DOHH2 (cell line): ENCODE measurements around the gene DEFB123.

Source experiments
- H3F3A ChIP-seq: fragments of 200-600 bp; sonication (generic), shearing (Covaris generic); 2 replicates; pipeline ENCODE4 v1.6.0; 2016; ENCODE audit warnings: antibody characterized with exemption, mild to moderate bottlenecking; ENCODE audit not compliant: control insufficient read depth, insufficient read depth
- H3K27ac ChIP-seq: fragments of 200-600 bp; sonication (generic); 2 replicates; pipeline ENCODE4 v1.5.1; 2014; ENCODE audit warnings: low read depth, mild to moderate bottlenecking, low read length, moderate library complexity
- H3K27me3 ChIP-seq: fragments of 200-600 bp; sonication (generic); 2 replicates; pipeline ENCODE4 v1.6.1; 2014; ENCODE audit warnings: mild to moderate bottlenecking, low read length, mixed read lengths; ENCODE audit not compliant: control insufficient read depth
- H3K36me3 ChIP-seq: fragments of 200-600 bp; sonication (generic); 2 replicates; pipeline ENCODE4 v1.6.1; 2014; ENCODE audit warnings: mild to moderate bottlenecking, low read length, moderate library complexity, mixed read lengths; ENCODE audit not compliant: control insufficient read depth
- H3K4me1 ChIP-seq: fragments of 200-600 bp; sonication (generic); 2 replicates; pipeline ENCODE4 v1.6.1; 2014; ENCODE audit warnings: mild to moderate bottlenecking, low read length, mixed read lengths; ENCODE audit not compliant: control insufficient read depth
- H3K4me2 ChIP-seq: fragments of 200-600 bp; sonication (generic); 2 replicates; pipeline ENCODE4 v1.6.0; 2014; ENCODE audit warnings: mild to moderate bottlenecking, low read length, moderate library complexity
- H3K4me3 ChIP-seq: fragments of 200-600 bp; sonication (generic); 2 replicates; pipeline ENCODE4 v1.5.1; 2014; ENCODE audit warnings: mild to moderate bottlenecking, low read length, mixed read lengths
- H3K79me2 ChIP-seq: fragments of 200-600 bp; sonication (generic); 2 replicates; pipeline ENCODE4 v1.6.1; 2014; ENCODE audit warnings: mild to moderate bottlenecking, low read length, mixed read lengths; ENCODE audit not compliant: control insufficient read depth
- H3K9me2 ChIP-seq: fragments of 200-600 bp; sonication (generic); replicated peaks from 2 replicates; pipeline ENCODE4 v1.6.1; 2014; ENCODE audit warnings: mild to moderate bottlenecking, low read length, mixed read lengths; ENCODE audit not compliant: control insufficient read depth
- H3K9me3 ChIP-seq: fragments of 200-600 bp; sonication (generic); 2 replicates; pipeline ENCODE4 v1.6.1; 2014; ENCODE audit warnings: antibody characterized with exemption, low read length, mixed read lengths; ENCODE audit not compliant: control insufficient read depth, insufficient read depth
- H4K20me1 ChIP-seq: fragments of 200-600 bp; sonication (generic); 2 replicates; pipeline ENCODE4 v1.6.0; 2014; ENCODE audit warnings: low read depth, mild to moderate bottlenecking, antibody characterized with exemption, low read length, moderate library complexity; ENCODE audit not compliant: control insufficient read depth, insufficient read depth
- CTCF ChIP-seq: fragments of 200-600 bp; sonication (generic); IDR thresholded peaks from one replicate; pipeline ENCODE4 v1.5.1; 2014; ENCODE audit warnings: antibody characterized with exemption, mild to moderate bottlenecking, low read depth, low read length; ENCODE audit not compliant: poor library complexity, severe bottlenecking
- EZH2phosphoT487 ChIP-seq: fragments of 200-600 bp; sonication (generic); IDR thresholded peaks from 2 replicates; pipeline ENCODE4 v1.6.1; 2017; ENCODE audit warnings: borderline replicate concordance, mild to moderate bottlenecking, antibody characterized with exemption, low read length, moderate library complexity, mixed read lengths

Gene DEFB123

GRCh38 chr20:31475472-31476293 lies 35.3 kb downstream of the DEFB123 start:
- no peak overlapping the region for H3K4me3 ChIP-seq
- H3K9me3 ChIP-seq: no peaks in the 10 kb centered on the region
- no peak overlapping the region for H3K27ac ChIP-seq
- 0 out of 2 replicates have a peak, but pooled peaks cover 9% of the 10 kb centered on the region for H3K27me3 ChIP-seq
- H3K4me2 ChIP-seq: no peak overlapping the region
- no peaks in the 10 kb centered on the region for H4K20me1 ChIP-seq
- TF ChIP-seq EZH2phosphoT487 (no peak), CTCF (no peak)
- H3K4me1 ChIP-seq: peaks cover 21% of the 10 kb centered on the region
- H3K79me2 ChIP-seq: no peaks in the 10 kb centered on the region
- H3K36me3 ChIP-seq: no peaks in the 10 kb centered on the region
- H3K9me2 ChIP-seq: no peaks in the 10 kb centered on the region
- H3F3A ChIP-seq: no peaks in the 10 kb centered on the region

- Histone ChIP-seq H3K4me3 (no peak overlapping the region), H3K9me2 (no peaks in the 10 kb centered on the region), H3K27ac (no peak overlapping the region), H3F3A (no peaks in the 10 kb centered on the region), H3K27me3 (0 out of 2 replicates have a peak, but pooled peaks cover 9% of the 10 kb centered on the region), H3K4me2 (no peak overlapping the region), H3K79me2 (no peaks in the 10 kb centered on the region), H3K9me3 (no peaks in the 10 kb centered on the region), H4K20me1 (no peaks in the 10 kb centered on the region), H3K36me3 (no peaks in the 10 kb centered on the region), H3K4me1 (peaks cover 21% of the 10 kb centered on the region)
- TF ChIP-seq CTCF (no peak), EZH2phosphoT487 (no peak)
Measured at GRCh38 chr20:31476294-31476585, 35.8 kb downstream of the DEFB123 start.

GRCh38 chr20:31476643-31477215 lies 36.3 kb downstream of the DEFB123 start:
- H3K9me2 ChIP-seq: no peaks in the 10 kb centered on the region
- H3K79me2 ChIP-seq: no peaks in the 10 kb centered on the region
- H3K4me1 ChIP-seq: peaks cover 21% of the 10 kb centered on the region
- no peaks in the 10 kb centered on the region for H4K20me1 ChIP-seq
- H3K27me3 ChIP-seq: peaks cover 10% of the 10 kb centered on the region; the same call in 1 of the 2 replicates
- no peaks in the 10 kb centered on the region for H3K9me3 ChIP-seq
- no peaks in the 10 kb centered on the region for H3F3A ChIP-seq
- no peak overlapping the region for H3K4me2 ChIP-seq
- no peak overlapping the region for H3K4me3 ChIP-seq
- H3K36me3 ChIP-seq: no peaks in the 10 kb centered on the region
- no peak for TF ChIP-seq EZH2phosphoT487
- no peak for TF ChIP-seq CTCF
- H3K27ac ChIP-seq: no peak overlapping the region
